HepG2 (cell line): ENCODE measurements around the gene ZNF444. TPM values are rescaled to one million over a fixed set of nuclear protein-coding genes. Genes with fewer than 3 reads are reported as not detected.

ENCODE experiments used
- FOXA1 ChIP-seq, 2 experiments: fragments of 450-650 bp in 1 of 2; sonication (generic) in 1 of 2; formaldehyde crosslinking in 1 of 2; IDR thresholded peaks; 2 replicates each; pipeline versions ENCODE4 v1.4.0 to v1.6.1; 2016 to 2020; ENCODE audit warnings: missing genetic modification reagents in 1 of 2
- YEATS2 ChIP-seq: sonication (generic); formaldehyde crosslinking; IDR thresholded peaks from 2 replicates; pipeline ENCODE4 v1.4.0; 2020; ENCODE audit warnings: missing genetic modification reagents, borderline replicate concordance
- polyA plus RNA-seq, 8 experiments: library from polyadenylated mRNA; depleted of rRNA in 3 of 8; stranded (reverse) in 7 of 8; unstranded in 1 of 8; fragments of >200 nt; fragmentation: Illumina TruSeq in 4 of 8; extraction: Trizol in 4 of 8; gene quantifications; 2 replicates each; pipeline versions ENCODE4 v1.2.1 to v1.2.3, GENCODE V29; 2011 to 2016; ENCODE audit warnings: low read depth in 4 of 8, missing spikeins in 1 of 8, mixed read lengths in 1 of 8; ENCODE audit not compliant: insufficient read depth in 1 of 8
- total RNA-seq, 5 experiments: library from RNA; depleted of rRNA; stranded (reverse); fragments of >200 nt; fragmentation: Illumina TruSeq; extraction: Trizol; gene quantifications; 2 replicates each; pipeline ENCODE4 v1.2.3, GENCODE V29; 2016; ENCODE audit warnings: low read depth in 1 of 5
- TF ChIP-seq, protein P1 (sequence below): sonication (generic); formaldehyde crosslinking; IDR thresholded peaks from 2 replicates; pipeline ENCODE4 v1.5.0; 2020; ENCODE audit warnings: mild to moderate bottlenecking, missing genetic modification reagents, borderline replicate concordance

Gene ZNF444
- total and polyA plus RNA-seq, 2 of the 13 experiments (the other 11 are each of a cell fraction or from before 2014, with no cell fraction given): 27.4 to 30.3 TPM

DNA sequence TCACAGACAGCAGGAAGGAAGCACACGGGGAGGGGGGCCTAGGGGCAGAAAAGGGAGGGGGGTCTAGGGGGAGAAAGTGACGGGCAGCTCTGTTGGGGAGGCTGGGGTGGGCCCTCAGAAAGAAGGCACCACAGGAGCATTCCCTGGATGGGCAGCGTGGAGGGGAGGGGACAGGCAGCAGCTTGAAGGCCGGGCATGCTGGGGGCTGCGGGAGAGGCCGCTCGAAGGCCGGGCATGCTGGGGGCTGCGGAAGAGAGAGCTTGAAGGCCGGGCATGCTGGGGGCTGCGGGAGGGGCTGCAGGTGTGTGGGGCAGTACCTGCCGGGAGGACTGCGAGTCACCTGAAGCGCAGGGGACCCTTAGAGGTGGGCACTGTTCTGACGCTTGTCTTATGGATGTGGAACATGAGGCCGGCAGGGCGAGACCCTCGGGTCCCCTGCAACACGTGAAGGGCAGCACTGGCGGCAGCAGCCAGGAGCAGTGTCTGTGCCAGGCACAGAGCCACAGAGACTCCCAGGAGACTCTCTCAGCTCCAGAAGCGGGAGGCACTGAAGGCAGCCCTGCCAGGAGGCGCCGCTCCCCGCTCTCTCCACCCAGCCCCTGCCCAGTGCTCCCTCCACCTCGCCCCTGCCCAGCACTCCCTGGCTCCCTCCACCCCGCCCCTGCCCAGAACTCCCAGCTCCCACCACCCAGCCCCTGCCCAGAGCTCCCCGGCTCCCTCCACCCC, 33.3 kb upstream of the ZNF444 start (continued):
- TF ChIP-seq, protein P1, sequence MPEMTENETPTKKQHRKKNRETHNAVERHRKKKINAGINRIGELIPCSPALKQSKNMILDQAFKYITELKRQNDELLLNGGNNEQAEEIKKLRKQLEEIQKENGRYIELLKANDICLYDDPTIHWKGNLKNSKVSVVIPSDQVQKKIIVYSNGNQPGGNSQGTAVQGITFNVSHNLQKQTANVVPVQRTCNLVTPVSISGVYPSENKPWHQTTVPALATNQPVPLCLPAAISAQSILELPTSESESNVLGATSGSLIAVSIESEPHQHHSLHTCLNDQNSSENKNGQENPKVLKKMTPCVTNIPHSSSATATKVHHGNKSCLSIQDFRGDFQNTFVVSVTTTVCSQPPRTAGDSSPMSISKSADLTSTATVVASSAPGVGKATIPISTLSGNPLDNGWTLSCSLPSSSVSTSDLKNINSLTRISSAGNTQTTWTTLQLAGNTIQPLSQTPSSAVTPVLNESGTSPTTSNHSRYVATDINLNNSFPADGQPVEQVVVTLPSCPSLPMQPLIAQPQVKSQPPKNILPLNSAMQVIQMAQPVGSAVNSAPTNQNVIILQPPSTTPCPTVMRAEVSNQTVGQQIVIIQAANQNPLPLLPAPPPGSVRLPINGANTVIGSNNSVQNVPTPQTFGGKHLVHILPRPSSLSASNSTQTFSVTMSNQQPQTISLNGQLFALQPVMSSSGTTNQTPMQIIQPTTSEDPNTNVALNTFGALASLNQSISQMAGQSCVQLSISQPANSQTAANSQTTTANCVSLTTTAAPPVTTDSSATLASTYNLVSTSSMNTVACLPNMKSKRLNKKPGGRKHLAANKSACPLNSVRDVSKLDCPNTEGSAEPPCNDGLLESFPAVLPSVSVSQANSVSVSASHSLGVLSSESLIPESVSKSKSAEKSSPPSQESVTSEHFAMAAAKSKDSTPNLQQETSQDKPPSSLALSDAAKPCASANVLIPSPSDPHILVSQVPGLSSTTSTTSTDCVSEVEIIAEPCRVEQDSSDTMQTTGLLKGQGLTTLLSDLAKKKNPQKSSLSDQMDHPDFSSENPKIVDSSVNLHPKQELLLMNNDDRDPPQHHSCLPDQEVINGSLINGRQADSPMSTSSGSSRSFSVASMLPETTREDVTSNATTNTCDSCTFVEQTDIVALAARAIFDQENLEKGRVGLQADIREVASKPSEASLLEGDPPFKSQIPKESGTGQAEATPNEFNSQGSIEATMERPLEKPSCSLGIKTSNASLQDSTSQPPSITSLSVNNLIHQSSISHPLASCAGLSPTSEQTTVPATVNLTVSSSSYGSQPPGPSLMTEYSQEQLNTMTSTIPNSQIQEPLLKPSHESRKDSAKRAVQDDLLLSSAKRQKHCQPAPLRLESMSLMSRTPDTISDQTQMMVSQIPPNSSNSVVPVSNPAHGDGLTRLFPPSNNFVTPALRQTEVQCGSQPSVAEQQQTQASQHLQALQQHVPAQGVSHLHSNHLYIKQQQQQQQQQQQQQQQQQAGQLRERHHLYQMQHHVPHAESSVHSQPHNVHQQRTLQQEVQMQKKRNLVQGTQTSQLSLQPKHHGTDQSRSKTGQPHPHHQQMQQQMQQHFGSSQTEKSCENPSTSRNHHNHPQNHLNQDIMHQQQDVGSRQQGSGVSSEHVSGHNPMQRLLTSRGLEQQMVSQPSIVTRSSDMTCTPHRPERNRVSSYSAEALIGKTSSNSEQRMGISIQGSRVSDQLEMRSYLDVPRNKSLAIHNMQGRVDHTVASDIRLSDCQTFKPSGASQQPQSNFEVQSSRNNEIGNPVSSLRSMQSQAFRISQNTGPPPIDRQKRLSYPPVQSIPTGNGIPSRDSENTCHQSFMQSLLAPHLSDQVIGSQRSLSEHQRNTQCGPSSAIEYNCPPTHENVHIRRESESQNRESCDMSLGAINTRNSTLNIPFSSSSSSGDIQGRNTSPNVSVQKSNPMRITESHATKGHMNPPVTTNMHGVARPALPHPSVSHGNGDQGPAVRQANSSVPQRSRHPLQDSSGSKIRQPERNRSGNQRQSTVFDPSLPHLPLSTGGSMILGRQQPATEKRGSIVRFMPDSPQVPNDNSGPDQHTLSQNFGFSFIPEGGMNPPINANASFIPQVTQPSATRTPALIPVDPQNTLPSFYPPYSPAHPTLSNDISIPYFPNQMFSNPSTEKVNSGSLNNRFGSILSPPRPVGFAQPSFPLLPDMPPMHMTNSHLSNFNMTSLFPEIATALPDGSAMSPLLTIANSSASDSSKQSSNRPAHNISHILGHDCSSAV (CRISPR knock-in tag): no peak
- TF ChIP-seq FOXA1 (IDR thresholded peaks at IDR 0.05) (no peak), FOXA1 (CRISPR knock-in tag; IDR thresholded peaks at IDR 0.05) (no peak), YEATS2 (CRISPR knock-in tag) (no peak)
- TF ChIP-seq, all 625 proteins: peak for 3
